LNCAP (cell line): ENCODE data around the gene GRAMD4.

Source experiments
- CTCF ChIP-seq: fragments of 450-650 bp; IDR thresholded peaks from 2 replicates; pipeline ENCODE4 v1.5.1; 2017; ENCODE audit warnings: mild to moderate bottlenecking

The GRAMD4 gene

GRCh38 chr22:46726066-46726985, 106.1 kb downstream of the GRAMD4 start:
- TF ChIP-seq CTCF: no peak

GRCh38 chr22:46726986-46727317, 106.8 kb downstream of the GRAMD4 start:
- no peak for TF ChIP-seq CTCF

DNA sequence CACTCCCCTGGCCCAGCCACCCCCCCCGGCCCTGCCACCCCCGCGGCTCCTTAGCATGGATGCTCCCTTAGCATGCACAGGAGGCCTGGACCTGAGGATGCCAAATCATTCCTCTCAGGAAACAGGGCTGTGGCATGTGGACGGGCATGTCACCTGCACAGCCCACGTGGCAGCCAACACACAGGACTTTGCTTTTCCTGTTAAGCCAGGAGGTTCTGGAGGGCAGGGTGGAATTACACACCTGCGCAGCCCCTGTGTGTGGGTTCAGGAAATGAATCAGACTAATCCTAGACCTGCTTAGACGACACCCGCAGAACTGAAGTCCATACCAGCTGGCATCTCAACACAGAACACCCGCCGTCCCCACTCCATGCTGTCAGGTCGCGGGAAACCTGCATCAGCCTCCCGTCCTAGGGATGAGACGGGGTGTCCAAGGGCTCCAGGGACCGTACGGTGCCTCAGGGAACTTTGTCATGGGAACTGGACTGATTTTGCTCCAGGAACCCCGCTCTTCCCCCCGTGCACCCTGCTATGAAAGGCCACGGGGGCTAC, 107.7 kb downstream of the GRAMD4 start:
- TF ChIP-seq CTCF: no peak

DNA sequence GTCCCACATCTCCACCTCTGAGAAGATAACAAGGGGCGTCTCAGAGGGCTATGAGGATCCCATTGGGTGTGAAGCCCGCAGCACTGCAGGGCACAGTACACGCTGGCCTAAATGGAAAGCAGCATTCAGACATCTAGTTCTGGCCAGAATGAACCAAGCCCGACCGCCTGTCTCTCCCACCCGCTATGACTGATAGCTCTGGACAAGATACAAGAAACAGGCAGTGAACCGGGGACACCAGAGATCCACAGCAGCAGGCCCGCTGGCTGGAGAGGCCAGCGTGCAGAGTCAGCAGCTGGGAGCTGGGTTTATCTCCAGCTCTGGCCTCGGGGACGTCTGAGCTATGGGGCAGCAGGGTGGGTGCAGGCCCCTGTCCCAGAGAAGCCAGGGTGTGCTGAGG, 108.3 kb downstream of the GRAMD4 start:
- no peak for TF ChIP-seq CTCF
